DLD1 (cell line): ENCODE data around the gene RNF227.
"Not testable (repeated sequence)": the region's sequence is repeated elsewhere in the genome, so short reads cannot be mapped to it uniquely, and the experiment has no call there.

Source experiments
- in situ Hi-C: cut with HindIII; loops from 2 replicates; pipeline ENCODE4 v1.10.0; 2017; ENCODE audit warnings: low sequenced_read_pairs

The RNF227 gene

GRCh38 chr17:7864995-7865650, 51.0 kb downstream of the RNF227 start:
- in situ Hi-C loops: no loop called here

GRCh38 chr17:7864384-7864783, 51.7 kb downstream of the RNF227 start:
- in situ Hi-C loops: not testable (repeated sequence)
